NCI-H2029 (cell line): ENCODE data around the gene C10orf105.

ENCODE experiments used
- DNase-seq: peaks from one replicate; lab custom pipeline; 2025; lab: John Stamatoyannopoulos, UW

Gene C10orf105

GRCh38 chr10:71737001-71737833 is 17.6 kb upstream of the C10orf105 start:
- DNase-seq, result peak; percentile 63

- DNase-seq, result no peak
These were observed 17.0 kb upstream of the C10orf105 start for GRCh38 chr10:71736570-71736952.

- peak; percentile 9 for DNase-seq
These were observed 16.4 kb upstream of the C10orf105 start for GRCh38 chr10:71735709-71736569.

GRCh38 chr10:71734797-71735196 is 15.2 kb upstream of the C10orf105 start:
- DNase-seq, result no peak

GRCh38 chr10:71731791-71732190 is 12.2 kb upstream of the C10orf105 start:
- DNase-seq, result no peak

GRCh38 chr10:71729161-71729636 is 9.6 kb upstream of the C10orf105 start:
- no peak for DNase-seq

- DNase-seq, result peak; percentile 73
These were observed 8.5 kb upstream of the C10orf105 start for GRCh38 chr10:71727738-71728737.

- DNase-seq, result no peak
These were observed 7.6 kb upstream of the C10orf105 start for GRCh38 chr10:71727105-71727737.

- DNase-seq, result no peak
These were observed 7.1 kb upstream of the C10orf105 start for GRCh38 chr10:71726580-71727104.

GRCh38 chr10:71725998-71726579 is 6.5 kb upstream of the C10orf105 start:
- no peak for DNase-seq

GRCh38 chr10:71725249-71725648 is 5.7 kb upstream of the C10orf105 start:
- no peak for DNase-seq

- no peak for DNase-seq
These were observed 5.0 kb upstream of the C10orf105 start for GRCh38 chr10:71724539-71724938.

GRCh38 chr10:71723311-71723710 is 3.7 kb upstream of the C10orf105 start:
- DNase-seq, result no peak

GRCh38 chr10:71722849-71723248 is 3.3 kb upstream of the C10orf105 start:
- no peak for DNase-seq

GRCh38 chr10:71721313-71721712 is 1.7 kb upstream of the C10orf105 start:
- no peak for DNase-seq

GRCh38 chr10:71720288-71720687 is 710 bp upstream of the C10orf105 start:
- no peak for DNase-seq

GRCh38 chr10:71719042-71719441 is 536 bp downstream of the C10orf105 start:
- no peak for DNase-seq

GRCh38 chr10:71718165-71718698 is 1.3 kb downstream of the C10orf105 start:
- DNase-seq, result no peak

- DNase-seq, result no peak
These were observed 2.0 kb downstream of the C10orf105 start for GRCh38 chr10:71717551-71717951.

- no peak for DNase-seq
These were observed 2.5 kb downstream of the C10orf105 start for GRCh38 chr10:71717056-71717455.
